ENCODE results near the gene VCAN.

VCAN gene

GRCh38 chr5:83464261-83464660 is 7.3 kb upstream of the VCAN start:
- Histone ChIP-seq H3K23ac (ENCODE audit: low read depth, low read length, poor library complexity) (no peak overlapping the region), H3K9me3 (replicated peaks in 1 of 2; ENCODE audit: control insufficient read depth in 2 of 2, insufficient read depth in 1 of 2, low read depth in 1 of 2, low read length in 2 of 2) (peaks cover 0 to 2% of the 10 kb centered on the region in 2 donors), H3K4me1 (ENCODE audit: control insufficient read depth in 2 of 2, insufficient read depth in 1 of 2, low read depth in 1 of 2, low read length in 2 of 2) (peaks cover 1 to 6% of the 10 kb centered on the region in 2 donors), H3K9ac (ENCODE audit: low read depth, low read length, poor library complexity) (no peak overlapping the region), H3K14ac (ENCODE audit: low read length) (no peak overlapping the region), H3K18ac (ENCODE audit: low read length) (peak overlapping the region; percentile 44), H4K91ac (ENCODE audit: low read depth, low read length, poor library complexity) (no peak overlapping the region), H3K36me3 (replicated peaks in 1 of 2; ENCODE audit: control insufficient read depth in 2 of 2, insufficient read depth in 2 of 2, low read length in 2 of 2) (no peaks in the 10 kb centered on the region), H2AFZ (ENCODE audit: low read length) (no peak overlapping the region), H3K27me3 (ENCODE audit: control insufficient read depth in 3 of 3, insufficient read depth in 3 of 3, low read depth in 1 of 3, low read length in 3 of 3) (peaks cover 0 to 1% (median 0%) of the 10 kb centered on the region in 3 experiments), H3K4me2 (ENCODE audit: insufficient read depth, low read length, poor library complexity, severe bottlenecking) (no peak overlapping the region), H2AK5ac (ENCODE audit: low read depth, low read length) (no peak overlapping the region), H2BK120ac (ENCODE audit: low read depth, low read length) (no peak overlapping the region), H4K8ac (ENCODE audit: low read depth, low read length) (no peak overlapping the region), H2BK12ac (ENCODE audit: low read length) (no peak overlapping the region), H3K27ac (replicated peaks; ENCODE audit: low read length) (no peak overlapping the region), H3K4me3 (ENCODE audit: low read length in 2 of 2) (no peak overlapping the region), H3K79me1 (ENCODE audit: low read depth, low read length) (no peaks in the 10 kb centered on the region), H2BK5ac (ENCODE audit: low read length) (no peak overlapping the region), H3K4ac (ENCODE audit: low read length) (no peak overlapping the region), H2BK15ac (ENCODE audit: low read length) (no peak overlapping the region)
- no peak for DNase-seq (ENCODE audit: low spot score)
- WGBS, 2 donors (ENCODE audit: extremely low coverage in 2 of 2, insufficient read length in 2 of 2, insufficient replicate concordance in 1 of 2): no CpG with 5 or more reads among the region's 3 CpGs

- Histone ChIP-seq H3K18ac (ENCODE audit: low read length) (no peak overlapping the region), H3K4ac (ENCODE audit: low read length) (no peak overlapping the region), H2BK15ac (ENCODE audit: low read length) (no peak overlapping the region), H3K9me3 (replicated peaks in 1 of 2; ENCODE audit: control insufficient read depth in 2 of 2, insufficient read depth in 1 of 2, low read depth in 1 of 2, low read length in 2 of 2) (peaks cover 0 to 2% of the 10 kb centered on the region in 2 donors), H3K9ac (ENCODE audit: low read depth, low read length, poor library complexity) (no peak overlapping the region), H3K27me3 (ENCODE audit: control insufficient read depth in 3 of 3, insufficient read depth in 3 of 3, low read depth in 1 of 3, low read length in 3 of 3) (peaks cover 0 to 1% (median 0%) of the 10 kb centered on the region in 3 experiments), H3K23ac (ENCODE audit: low read depth, low read length, poor library complexity) (no peak overlapping the region), H3K36me3 (replicated peaks in 1 of 2; ENCODE audit: control insufficient read depth in 2 of 2, insufficient read depth in 2 of 2, low read length in 2 of 2) (no peaks in the 10 kb centered on the region), H3K79me1 (ENCODE audit: low read depth, low read length) (no peaks in the 10 kb centered on the region), H2BK120ac (ENCODE audit: low read depth, low read length) (no peak overlapping the region), H3K4me3 (ENCODE audit: low read length in 2 of 2) (no peak overlapping the region), H2BK12ac (ENCODE audit: low read length) (no peak overlapping the region), H3K27ac (replicated peaks; ENCODE audit: low read length) (no peak overlapping the region), H3K4me1 (ENCODE audit: control insufficient read depth in 2 of 2, insufficient read depth in 1 of 2, low read depth in 1 of 2, low read length in 2 of 2) (peaks cover 3 to 18% of the 10 kb centered on the region in 2 donors), H4K8ac (ENCODE audit: low read depth, low read length) (no peak overlapping the region), H3K4me2 (ENCODE audit: insufficient read depth, low read length, poor library complexity, severe bottlenecking) (no peak overlapping the region), H2AK5ac (ENCODE audit: low read depth, low read length) (no peak overlapping the region), H2BK5ac (ENCODE audit: low read length) (no peak overlapping the region), H3K14ac (ENCODE audit: low read length) (no peak overlapping the region), H4K91ac (ENCODE audit: low read depth, low read length, poor library complexity) (no peak overlapping the region), H2AFZ (ENCODE audit: low read length) (peak overlapping the region; percentile 54)
- WGBS, 2 donors (ENCODE audit: extremely low coverage in 2 of 2, insufficient read length in 2 of 2, insufficient replicate concordance in 1 of 2): no CpG with 5 or more reads among the region's 9 CpGs
- DNase-seq (ENCODE audit: low spot score): no peak
These were observed 4.0 kb upstream of the VCAN start for GRCh38 chr5:83467371-83468035.

- H3K14ac ChIP-seq (ENCODE audit: low read length): no peak overlapping the region
- H3K18ac ChIP-seq (ENCODE audit: low read length): no peak overlapping the region
- peaks cover 0 to 2% of the 10 kb centered on the region in 2 donors for H3K9me3 ChIP-seq (replicated peaks in 1 of 2; ENCODE audit: control insufficient read depth in 2 of 2, insufficient read depth in 1 of 2, low read depth in 1 of 2, low read length in 2 of 2)
- H4K91ac ChIP-seq (ENCODE audit: low read depth, low read length, poor library complexity): no peak overlapping the region
- H3K4me2 ChIP-seq (ENCODE audit: insufficient read depth, low read length, poor library complexity, severe bottlenecking): no peak overlapping the region
- peaks cover 0 to 4% of the 10 kb centered on the region in 2 donors for H3K36me3 ChIP-seq (replicated peaks in 1 of 2; ENCODE audit: control insufficient read depth in 2 of 2, insufficient read depth in 2 of 2, low read length in 2 of 2)
- H3K23ac ChIP-seq (ENCODE audit: low read depth, low read length, poor library complexity): no peak overlapping the region
- no peak overlapping the region for H3K27ac ChIP-seq (replicated peaks; ENCODE audit: low read length)
- DNase-seq (ENCODE audit: low spot score): no peak
- H3K4me3 ChIP-seq (ENCODE audit: low read length in 2 of 2): no peak overlapping the region
- no peak overlapping the region for H2AFZ ChIP-seq (ENCODE audit: low read length)
- H3K79me1 ChIP-seq (ENCODE audit: low read depth, low read length): no peaks in the 10 kb centered on the region
- no peak overlapping the region for H2BK15ac ChIP-seq (ENCODE audit: low read length)
- no peak overlapping the region for H4K8ac ChIP-seq (ENCODE audit: low read depth, low read length)
- H3K27me3 ChIP-seq (ENCODE audit: control insufficient read depth in 3 of 3, insufficient read depth in 3 of 3, low read depth in 1 of 3, low read length in 3 of 3): peaks cover 0 to 1% (median 0%) of the 10 kb centered on the region in 3 experiments
- H3K9ac ChIP-seq (ENCODE audit: low read depth, low read length, poor library complexity): no peak overlapping the region
- no peak overlapping the region for H2BK12ac ChIP-seq (ENCODE audit: low read length)
- H2BK120ac ChIP-seq (ENCODE audit: low read depth, low read length): no peak overlapping the region
- peaks cover 3 to 18% of the 10 kb centered on the region in 2 donors for H3K4me1 ChIP-seq (ENCODE audit: control insufficient read depth in 2 of 2, insufficient read depth in 1 of 2, low read depth in 1 of 2, low read length in 2 of 2)
- H3K4ac ChIP-seq (ENCODE audit: low read length): no peak overlapping the region
- no peak overlapping the region for H2BK5ac ChIP-seq (ENCODE audit: low read length)
- H2AK5ac ChIP-seq (ENCODE audit: low read depth, low read length): no peak overlapping the region
These were observed 2.5 kb upstream of the VCAN start for GRCh38 chr5:83469075-83469474.

- H3K4ac ChIP-seq (ENCODE audit: low read length): no peak overlapping the region
- no peak overlapping the region for H3K23ac ChIP-seq (ENCODE audit: low read depth, low read length, poor library complexity)
- H3K36me3 ChIP-seq (replicated peaks in 1 of 2; ENCODE audit: control insufficient read depth in 2 of 2, insufficient read depth in 2 of 2, low read length in 2 of 2): peaks cover 0 to 15% of the 10 kb centered on the region in 2 donors
- H3K4me3 ChIP-seq (ENCODE audit: low read length in 2 of 2): peak overlapping the region; percentile 68 to 87
- H3K18ac ChIP-seq (ENCODE audit: low read length): peak overlapping the region; percentile 12
- no peak overlapping the region for H4K91ac ChIP-seq (ENCODE audit: low read depth, low read length, poor library complexity)
- no peak overlapping the region for H3K14ac ChIP-seq (ENCODE audit: low read length)
- H3K79me1 ChIP-seq (ENCODE audit: low read depth, low read length): no peaks in the 10 kb centered on the region
- no CpG with 5 or more reads among the region's 15 CpGs for WGBS, 2 donors (ENCODE audit: extremely low coverage in 2 of 2, insufficient read length in 2 of 2, insufficient replicate concordance in 1 of 2)
- H2BK15ac ChIP-seq (ENCODE audit: low read length): no peak overlapping the region
- no peak overlapping the region for H2BK12ac ChIP-seq (ENCODE audit: low read length)
- H2BK120ac ChIP-seq (ENCODE audit: low read depth, low read length): no peak overlapping the region
- H3K9ac ChIP-seq (ENCODE audit: low read depth, low read length, poor library complexity): no peak overlapping the region
- no peak overlapping the region for H2AK5ac ChIP-seq (ENCODE audit: low read depth, low read length)
- no peak overlapping the region for H2BK5ac ChIP-seq (ENCODE audit: low read length)
- H3K4me2 ChIP-seq (ENCODE audit: insufficient read depth, low read length, poor library complexity, severe bottlenecking): peak overlapping the region; percentile 91
- H3K27me3 ChIP-seq (ENCODE audit: control insufficient read depth in 3 of 3, insufficient read depth in 3 of 3, low read depth in 1 of 3, low read length in 3 of 3): no peaks in the 10 kb centered on the region
- peak overlapping the region; percentile 74 for H2AFZ ChIP-seq (ENCODE audit: low read length)
- H3K27ac ChIP-seq (replicated peaks; ENCODE audit: low read length): peak overlapping the region; percentile 75
- H3K9me3 ChIP-seq (replicated peaks in 1 of 2; ENCODE audit: control insufficient read depth in 2 of 2, insufficient read depth in 1 of 2, low read depth in 1 of 2, low read length in 2 of 2): no peaks in the 10 kb centered on the region
- H4K8ac ChIP-seq (ENCODE audit: low read depth, low read length): no peak overlapping the region
- no peak for DNase-seq (ENCODE audit: low spot score)
- peaks cover 6 to 25% of the 10 kb centered on the region in 2 donors for H3K4me1 ChIP-seq (ENCODE audit: control insufficient read depth in 2 of 2, insufficient read depth in 1 of 2, low read depth in 1 of 2, low read length in 2 of 2)
These were observed 779 bp upstream of the VCAN start for GRCh38 chr5:83470526-83471404.

All from neuronal stem cell (in vitro differentiated cells).